ENCODE measurements around the gene PLXNA4.

The PLXNA4 gene

DNA sequence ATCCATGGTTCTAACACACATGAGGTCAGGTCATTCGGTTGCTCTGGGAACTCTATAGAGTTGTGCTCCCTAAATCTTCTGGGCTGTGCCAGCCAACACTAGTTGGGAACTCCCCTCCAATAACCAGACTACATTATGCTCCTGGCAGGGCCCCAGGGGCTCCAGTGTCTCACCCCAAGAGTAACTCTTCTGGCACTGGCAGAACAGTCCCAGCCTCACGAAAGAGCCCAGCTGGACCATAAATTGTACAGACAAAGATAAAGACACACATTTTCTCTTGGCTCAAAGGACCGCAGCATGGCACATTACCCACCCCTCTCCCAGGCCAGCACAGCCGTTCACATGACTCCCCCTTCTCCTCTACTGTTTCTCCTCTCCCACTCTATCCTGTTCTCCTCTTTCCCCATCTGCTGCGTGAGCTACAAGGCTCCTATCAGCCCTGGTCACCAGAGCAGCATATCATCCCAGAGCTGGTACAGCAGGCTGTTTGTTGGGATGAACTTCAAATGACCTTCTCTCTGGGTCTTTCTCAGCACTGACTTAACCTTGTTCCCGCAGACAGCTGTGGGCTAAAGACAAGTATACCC lies 230.6 kb downstream of the PLXNA4 start:
- Histone ChIP-seq H3K27me3 (ENCODE audit: control insufficient read depth, insufficient read depth, low read length, poor library complexity, severe bottlenecking) (no peaks in the 10 kb centered on the region), H3K27ac (ENCODE audit: insufficient read depth, low read depth, low read length, poor library complexity, severe bottlenecking) (no peak overlapping the region), H3K36me3 (ENCODE audit: control insufficient read depth, insufficient read depth, low read length) (no peaks in the 10 kb centered on the region), H3K4me3 (ENCODE audit: insufficient read depth, low read depth, low read length) (no peak overlapping the region), H3K4me1 (ENCODE audit: control insufficient read depth, insufficient read depth, low read length) (peaks cover 4% of the 10 kb centered on the region), H3K9me3 (ENCODE audit: control insufficient read depth, low read length) (no peaks in the 10 kb centered on the region)
- WGBS, 2 experiments = 79 to 89% methylated on average over 6 of the region's 6 CpGs

DNA sequence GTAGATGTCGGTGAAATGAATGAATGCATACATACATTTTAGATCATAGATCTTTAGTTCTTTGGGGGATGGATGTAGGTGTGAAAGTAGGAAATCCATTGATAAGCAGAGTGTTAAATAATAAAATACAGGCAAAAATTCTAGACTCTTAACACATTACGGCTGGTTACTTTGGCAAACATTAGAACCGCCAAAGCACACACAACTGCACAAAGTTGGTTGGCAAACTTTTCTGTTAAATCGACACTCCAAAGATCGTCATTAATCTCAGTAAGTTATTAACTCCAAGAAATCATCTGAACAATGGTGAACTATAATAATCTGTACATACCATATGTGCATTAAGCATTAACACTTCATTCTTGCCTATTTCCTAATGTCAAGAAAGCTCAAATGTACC lies 231.2 kb downstream of the PLXNA4 start:
- H3K9me3 ChIP-seq (ENCODE audit: control insufficient read depth, low read length) = no peaks in the 10 kb centered on the region
- 83 to 96% methylated on average over 4 to 5 of the region's 5 CpGs for WGBS, 2 experiments
- no peak overlapping the region for H3K27ac ChIP-seq (ENCODE audit: insufficient read depth, low read depth, low read length, poor library complexity, severe bottlenecking)

DNA sequence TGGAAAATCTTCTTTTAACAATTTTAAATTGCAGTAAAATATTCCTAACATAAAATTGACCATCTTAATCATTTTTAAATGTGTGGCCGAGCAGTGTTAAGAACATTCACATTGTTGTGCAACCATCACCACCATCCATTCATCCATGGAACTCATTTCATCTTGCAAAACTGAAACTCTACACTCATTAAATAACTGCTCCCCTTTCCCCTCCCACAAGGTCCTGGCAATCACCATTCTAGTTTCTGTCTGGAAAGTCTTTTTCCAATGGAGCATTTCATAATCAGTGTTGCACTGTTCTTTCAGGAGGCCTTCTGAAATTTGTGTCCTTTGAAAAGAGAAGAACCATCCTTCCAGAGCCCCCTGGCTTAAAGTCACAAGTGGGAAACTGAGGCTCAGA lies 233.1 kb downstream of the PLXNA4 start:
- Histone ChIP-seq H3K27me3 (ENCODE audit: control insufficient read depth, insufficient read depth, low read length, poor library complexity, severe bottlenecking) (no peaks in the 10 kb centered on the region), H3K9me3 (ENCODE audit: control insufficient read depth, low read length) (no peaks in the 10 kb centered on the region), H3K4me1 (ENCODE audit: control insufficient read depth, insufficient read depth, low read length) (peaks cover 4% of the 10 kb centered on the region), H3K4me3 (ENCODE audit: insufficient read depth, low read depth, low read length) (no peak overlapping the region), H3K36me3 (ENCODE audit: control insufficient read depth, insufficient read depth, low read length) (no peaks in the 10 kb centered on the region), H3K27ac (ENCODE audit: insufficient read depth, low read depth, low read length, poor library complexity, severe bottlenecking) (no peak overlapping the region)
- 97 to 98% methylated on average over 1 of the region's 1 CpG for WGBS, 2 experiments

More for the DNA sequence above, 231.2 kb downstream of the PLXNA4 start:
- Histone ChIP-seq H3K4me1 (ENCODE audit: control insufficient read depth, insufficient read depth, low read length) (peaks cover 4% of the 10 kb centered on the region), H3K4me3 (ENCODE audit: insufficient read depth, low read depth, low read length) (no peak overlapping the region), H3K27me3 (ENCODE audit: control insufficient read depth, insufficient read depth, low read length, poor library complexity, severe bottlenecking) (no peaks in the 10 kb centered on the region), H3K36me3 (ENCODE audit: control insufficient read depth, insufficient read depth, low read length) (no peaks in the 10 kb centered on the region)

DNA sequence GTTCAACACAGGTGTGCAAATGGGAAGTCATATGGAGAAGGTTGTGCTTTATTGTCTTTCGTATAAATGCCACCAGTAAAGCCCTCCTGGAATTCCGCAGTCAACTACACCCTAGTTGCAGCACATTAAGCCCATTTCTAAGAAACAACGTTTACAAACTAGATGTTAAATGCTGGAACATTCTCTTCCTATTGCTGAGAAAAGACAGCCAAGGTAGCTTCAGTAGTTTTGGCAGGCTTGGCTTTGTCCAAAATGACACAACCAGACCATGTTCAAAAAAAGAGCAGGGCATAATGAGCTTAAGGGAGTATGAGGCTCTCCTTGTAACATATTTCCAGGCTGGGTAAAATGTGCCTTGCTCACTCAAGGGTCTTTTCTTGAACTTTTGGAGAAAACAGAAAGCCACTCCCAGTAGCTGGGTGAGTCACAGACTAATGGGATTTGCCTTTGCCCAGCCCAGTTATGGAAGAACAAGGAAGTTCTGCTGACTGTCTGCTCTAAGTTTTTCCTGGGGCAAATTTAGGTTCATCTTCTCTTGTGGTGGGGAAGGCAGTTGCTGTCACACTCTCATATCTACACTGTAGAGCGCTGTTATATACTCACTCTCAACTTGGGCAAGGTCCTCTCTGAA lies 238.7 kb downstream of the PLXNA4 start:
- no peaks in the 10 kb centered on the region for H3K36me3 ChIP-seq (ENCODE audit: control insufficient read depth, insufficient read depth, low read length)
- no peak overlapping the region for H3K27ac ChIP-seq (ENCODE audit: insufficient read depth, low read depth, low read length, poor library complexity, severe bottlenecking)
- no peaks in the 10 kb centered on the region for H3K9me3 ChIP-seq (ENCODE audit: control insufficient read depth, low read length)
- H3K4me1 ChIP-seq (ENCODE audit: control insufficient read depth, insufficient read depth, low read length) = no peaks in the 10 kb centered on the region
- no peak overlapping the region for H3K4me3 ChIP-seq (ENCODE audit: insufficient read depth, low read depth, low read length)
- WGBS, 2 experiments = 90 to 93% methylated on average over 3 to 4 of the region's 4 CpGs
- H3K27me3 ChIP-seq (ENCODE audit: control insufficient read depth, insufficient read depth, low read length, poor library complexity, severe bottlenecking) = no peaks in the 10 kb centered on the region

DNA sequence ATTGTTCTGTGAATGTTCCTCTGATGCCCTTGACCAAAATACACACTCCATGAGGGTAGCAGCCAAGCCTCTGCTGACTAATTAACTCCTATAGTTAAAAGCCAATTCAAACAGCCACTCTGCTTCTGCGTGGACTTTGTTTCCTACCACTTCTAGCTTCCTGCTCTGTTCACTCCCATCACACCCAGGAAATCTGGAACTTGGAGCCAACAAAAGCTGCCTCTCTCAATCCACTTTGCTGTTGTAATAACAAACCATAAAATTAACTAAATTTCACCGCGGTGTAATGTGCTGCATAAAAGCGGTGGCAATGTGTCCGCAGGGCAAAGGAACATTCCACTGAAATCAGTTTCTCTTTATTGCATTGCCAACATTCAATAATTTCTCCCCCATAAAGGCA lies 239.5 kb downstream of the PLXNA4 start:
- Histone ChIP-seq H3K4me3 (ENCODE audit: insufficient read depth, low read depth, low read length) (no peak overlapping the region), H3K27ac (ENCODE audit: insufficient read depth, low read depth, low read length, poor library complexity, severe bottlenecking) (no peak overlapping the region), H3K36me3 (ENCODE audit: control insufficient read depth, insufficient read depth, low read length) (no peaks in the 10 kb centered on the region), H3K4me1 (ENCODE audit: control insufficient read depth, insufficient read depth, low read length) (no peaks in the 10 kb centered on the region), H3K9me3 (ENCODE audit: control insufficient read depth, low read length) (no peaks in the 10 kb centered on the region), H3K27me3 (ENCODE audit: control insufficient read depth, insufficient read depth, low read length, poor library complexity, severe bottlenecking) (no peaks in the 10 kb centered on the region)
- 95 to 96% methylated on average over 5 of the region's 5 CpGs for WGBS, 2 experiments

DNA sequence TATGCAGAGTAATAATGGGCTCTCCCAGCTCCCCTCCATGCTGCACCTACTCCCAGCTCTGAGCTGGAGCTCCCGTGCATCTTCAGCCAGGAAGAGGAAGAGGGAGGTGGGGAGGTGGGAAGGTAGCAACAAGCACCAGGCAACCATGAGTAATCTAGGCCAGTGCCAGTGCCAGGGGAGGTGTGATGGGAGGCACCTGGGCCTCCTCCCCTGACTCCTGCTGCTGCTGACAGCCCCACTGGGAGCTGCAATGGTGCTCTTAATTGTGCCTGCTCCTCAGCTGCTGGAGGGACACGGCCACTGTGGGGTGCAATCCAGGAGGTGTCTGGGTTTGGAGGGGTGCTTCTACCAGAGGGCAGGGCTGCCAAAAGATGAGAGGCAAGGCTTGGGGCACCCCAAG lies 243.0 kb downstream of the PLXNA4 start:
- no peaks in the 10 kb centered on the region for H3K4me1 ChIP-seq (ENCODE audit: control insufficient read depth, insufficient read depth, low read length)
- no peaks in the 10 kb centered on the region for H3K27me3 ChIP-seq (ENCODE audit: control insufficient read depth, insufficient read depth, low read length, poor library complexity, severe bottlenecking)
- no peaks in the 10 kb centered on the region for H3K9me3 ChIP-seq (ENCODE audit: control insufficient read depth, low read length)
- no peak overlapping the region for H3K27ac ChIP-seq (ENCODE audit: insufficient read depth, low read depth, low read length, poor library complexity, severe bottlenecking)
- no peaks in the 10 kb centered on the region for H3K36me3 ChIP-seq (ENCODE audit: control insufficient read depth, insufficient read depth, low read length)
- H3K4me3 ChIP-seq (ENCODE audit: insufficient read depth, low read depth, low read length) = no peak overlapping the region
- 88 to 93% methylated on average over 2 of the region's 2 CpGs for WGBS, 2 experiments

DNA sequence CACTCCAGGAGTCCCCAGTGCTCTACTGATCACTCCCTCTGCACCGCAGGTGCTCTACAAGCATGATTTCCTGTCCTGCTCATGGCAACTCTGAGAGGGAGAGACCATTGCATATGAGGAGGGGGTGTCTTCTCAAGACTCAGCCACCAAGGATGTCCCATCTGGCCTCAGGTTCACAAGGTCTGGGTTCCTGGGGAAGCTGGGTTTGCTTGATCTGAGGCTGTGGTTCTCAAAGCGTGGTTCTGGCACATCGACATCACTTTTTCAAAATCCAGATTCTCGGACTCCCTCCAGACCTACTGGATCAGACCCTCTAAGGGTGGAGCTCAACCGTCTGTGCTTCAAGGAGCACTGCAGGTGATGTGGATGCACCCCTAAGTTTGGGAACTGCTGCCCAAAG lies 247.5 kb downstream of the PLXNA4 start:
- 91 to 95% methylated on average over 5 of the region's 5 CpGs for WGBS, 2 experiments
- Histone ChIP-seq H3K27ac (ENCODE audit: insufficient read depth, low read depth, low read length, poor library complexity, severe bottlenecking) (peak overlapping the region; percentile 16), H3K4me1 (ENCODE audit: control insufficient read depth, insufficient read depth, low read length) (no peaks in the 10 kb centered on the region), H3K4me3 (ENCODE audit: insufficient read depth, low read depth, low read length) (no peak overlapping the region), H3K27me3 (ENCODE audit: control insufficient read depth, insufficient read depth, low read length, poor library complexity, severe bottlenecking) (peaks cover 7% of the 10 kb centered on the region), H3K36me3 (ENCODE audit: control insufficient read depth, insufficient read depth, low read length) (no peaks in the 10 kb centered on the region), H3K9me3 (ENCODE audit: control insufficient read depth, low read length) (no peaks in the 10 kb centered on the region)

DNA sequence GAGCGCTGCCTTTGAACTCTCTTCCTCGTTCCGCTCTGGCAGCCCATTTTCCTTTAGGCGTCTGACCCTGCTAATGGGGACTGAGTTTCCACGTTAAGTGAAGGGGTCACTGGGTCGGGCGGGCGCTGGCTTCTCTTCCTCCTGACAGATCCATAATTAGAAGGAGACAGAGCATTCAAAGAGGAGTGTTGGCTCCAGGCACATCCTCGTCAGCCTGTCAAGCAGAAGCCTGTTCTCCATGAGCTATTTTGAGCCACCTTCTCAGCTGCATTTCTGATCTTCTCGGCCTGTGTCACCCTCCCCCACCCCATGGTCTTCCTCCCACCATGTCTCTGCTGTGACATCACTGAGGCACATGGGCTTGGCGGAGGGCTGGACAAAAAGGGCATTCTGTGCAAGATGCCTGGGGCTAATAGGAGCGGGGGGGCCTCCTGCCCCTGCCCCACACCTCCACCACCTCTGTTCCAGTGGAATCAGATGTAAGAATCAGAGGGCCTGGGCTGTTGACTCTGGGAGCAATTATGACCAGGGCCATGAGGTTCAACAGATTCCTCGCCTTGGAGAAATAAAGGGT lies 248.1 kb downstream of the PLXNA4 start:
- peak overlapping the region; percentile 16 for H3K27ac ChIP-seq (ENCODE audit: insufficient read depth, low read depth, low read length, poor library complexity, severe bottlenecking)
- 90 to 91% methylated on average over 13 of the region's 13 CpGs for WGBS, 2 experiments
- peaks cover 7% of the 10 kb centered on the region for H3K27me3 ChIP-seq (ENCODE audit: control insufficient read depth, insufficient read depth, low read length, poor library complexity, severe bottlenecking)
- no peaks in the 10 kb centered on the region for H3K9me3 ChIP-seq (ENCODE audit: control insufficient read depth, low read length)
- no peaks in the 10 kb centered on the region for H3K4me1 ChIP-seq (ENCODE audit: control insufficient read depth, insufficient read depth, low read length)
- no peaks in the 10 kb centered on the region for H3K36me3 ChIP-seq (ENCODE audit: control insufficient read depth, insufficient read depth, low read length)
- H3K4me3 ChIP-seq (ENCODE audit: insufficient read depth, low read depth, low read length) = no peak overlapping the region

DNA sequence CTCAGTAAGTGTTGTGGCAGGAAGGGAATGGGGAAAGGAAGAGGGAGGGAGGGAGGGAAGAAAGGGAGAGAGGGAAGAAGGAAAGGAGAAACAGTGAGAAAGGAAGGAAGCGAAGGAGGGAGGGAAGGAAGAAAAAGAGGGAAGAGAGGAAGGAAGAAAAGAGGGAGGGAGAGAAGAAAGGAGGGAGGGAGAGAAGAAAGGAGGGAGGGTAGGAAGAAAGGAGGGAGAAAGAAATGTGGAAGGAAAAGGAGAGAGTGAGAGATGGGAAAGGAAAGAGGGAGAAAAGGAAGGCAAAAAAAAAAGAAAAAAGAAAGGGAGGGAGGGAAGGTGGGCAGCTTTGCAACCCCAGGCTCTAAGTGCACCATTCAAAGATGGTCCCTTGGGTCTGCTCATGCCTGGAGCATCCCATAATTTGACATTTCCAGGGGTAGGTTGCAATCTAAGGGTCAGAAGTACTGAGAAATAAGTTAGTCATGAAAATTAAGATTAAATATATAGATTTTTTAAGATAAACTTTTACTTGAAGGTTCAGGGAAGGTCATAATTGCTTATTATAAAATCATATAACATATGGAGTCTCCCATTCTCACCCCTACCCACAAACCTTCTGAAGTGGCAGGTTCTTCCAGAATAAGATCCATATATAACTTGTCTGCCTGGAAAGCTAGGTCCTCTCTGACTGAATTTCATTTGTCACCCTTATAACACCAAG lies 249.2 kb downstream of the PLXNA4 start:
- Histone ChIP-seq H3K27me3 (ENCODE audit: control insufficient read depth, insufficient read depth, low read length, poor library complexity, severe bottlenecking) (peaks cover 7% of the 10 kb centered on the region), H3K4me3 (ENCODE audit: insufficient read depth, low read depth, low read length) (no peak overlapping the region), H3K9me3 (ENCODE audit: control insufficient read depth, low read length) (no peaks in the 10 kb centered on the region), H3K4me1 (ENCODE audit: control insufficient read depth, insufficient read depth, low read length) (no peaks in the 10 kb centered on the region), H3K27ac (ENCODE audit: insufficient read depth, low read depth, low read length, poor library complexity, severe bottlenecking) (no peak overlapping the region), H3K36me3 (ENCODE audit: control insufficient read depth, insufficient read depth, low read length) (no peaks in the 10 kb centered on the region)
- 92 to 95% methylated on average over 1 of the region's 1 CpG for WGBS, 2 experiments

DNA sequence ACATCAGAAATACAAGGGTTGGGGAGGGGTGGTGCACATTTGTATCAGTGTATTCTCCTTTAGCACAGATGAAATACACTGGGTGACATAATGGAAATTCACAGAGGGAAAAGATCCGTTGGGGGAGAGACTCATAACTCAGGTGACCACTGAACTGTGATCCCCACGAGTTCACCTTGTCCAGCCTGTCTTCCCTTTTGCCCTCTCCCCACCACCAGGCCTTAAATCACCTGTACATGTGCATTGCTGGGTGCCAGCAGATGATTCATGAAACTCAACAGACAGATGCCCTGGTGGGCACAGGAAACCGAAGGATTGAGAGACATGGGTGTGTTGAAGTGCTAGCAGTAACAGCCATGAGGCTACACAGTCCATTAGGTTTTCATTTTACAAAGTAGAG lies 253.3 kb downstream of the PLXNA4 start:
- Histone ChIP-seq H3K9me3 (ENCODE audit: control insufficient read depth, low read length) (no peaks in the 10 kb centered on the region), H3K36me3 (ENCODE audit: control insufficient read depth, insufficient read depth, low read length) (no peaks in the 10 kb centered on the region), H3K4me1 (ENCODE audit: control insufficient read depth, insufficient read depth, low read length) (peaks cover 2% of the 10 kb centered on the region), H3K27ac (ENCODE audit: insufficient read depth, low read depth, low read length, poor library complexity, severe bottlenecking) (no peak overlapping the region), H3K4me3 (ENCODE audit: insufficient read depth, low read depth, low read length) (no peak overlapping the region), H3K27me3 (ENCODE audit: control insufficient read depth, insufficient read depth, low read length, poor library complexity, severe bottlenecking) (peaks cover 24% of the 10 kb centered on the region)
- 62 to 65% methylated on average over 3 of the region's 3 CpGs for WGBS, 2 experiments

Measured in ectodermal cell (in vitro differentiated cells).